Measurements from ENCODE around the gene SLC10A6.
"Not testable (repeated sequence)": the region's sequence is repeated elsewhere in the genome, so short reads cannot be mapped to it uniquely, and the experiment has no call there.

The SLC10A6 gene

GRCh38 chr4:86876894-86877685 is 27.9 kb upstream of the SLC10A6 start:
- Histone ChIP-seq H3K4me1 (ENCODE audit: control insufficient read depth, insufficient read depth, low read length) (no peaks in the 10 kb centered on the region), H3K36me3 (ENCODE audit: control insufficient read depth, insufficient read depth, low read length) (no peaks in the 10 kb centered on the region), H3K9ac (ENCODE audit: low read depth, low read length) (no peak overlapping the region), H3K27me3 (ENCODE audit: control insufficient read depth, insufficient read depth, low read length) (no peaks in the 10 kb centered on the region), H3K9me3 (ENCODE audit: control insufficient read depth, insufficient read depth, low read length) (no peaks in the 10 kb centered on the region), H3K4me3 (ENCODE audit: low read depth, low read length) (no peak overlapping the region)

GRCh38 chr4:86875436-86875835 is 26.3 kb upstream of the SLC10A6 start:
- H3K4me1 ChIP-seq (ENCODE audit: control insufficient read depth, insufficient read depth, low read length); H3K36me3 ChIP-seq (ENCODE audit: control insufficient read depth, insufficient read depth, low read length); H3K9ac ChIP-seq (ENCODE audit: low read depth, low read length); H3K27me3 ChIP-seq (ENCODE audit: control insufficient read depth, insufficient read depth, low read length); H3K4me3 ChIP-seq (ENCODE audit: low read depth, low read length); H3K9me3 ChIP-seq (ENCODE audit: control insufficient read depth, insufficient read depth, low read length): not testable (repeated sequence)

- no peaks in the 10 kb centered on the region for H3K36me3 ChIP-seq (ENCODE audit: control insufficient read depth, insufficient read depth, low read length)
- H3K9ac ChIP-seq (ENCODE audit: low read depth, low read length): no peak overlapping the region
- H3K9me3 ChIP-seq (ENCODE audit: control insufficient read depth, insufficient read depth, low read length): no peaks in the 10 kb centered on the region
- H3K27me3 ChIP-seq (ENCODE audit: control insufficient read depth, insufficient read depth, low read length): no peaks in the 10 kb centered on the region
- H3K4me1 ChIP-seq (ENCODE audit: control insufficient read depth, insufficient read depth, low read length): no peaks in the 10 kb centered on the region
- H3K4me3 ChIP-seq (ENCODE audit: low read depth, low read length): no peak overlapping the region
Measured at GRCh38 chr4:86872135-86872534, 23.0 kb upstream of the SLC10A6 start.

- H3K4me1 ChIP-seq (ENCODE audit: control insufficient read depth, insufficient read depth, low read length): no peaks in the 10 kb centered on the region
- no peaks in the 10 kb centered on the region for H3K27me3 ChIP-seq (ENCODE audit: control insufficient read depth, insufficient read depth, low read length)
- no peak overlapping the region for H3K9ac ChIP-seq (ENCODE audit: low read depth, low read length)
- H3K36me3 ChIP-seq (ENCODE audit: control insufficient read depth, insufficient read depth, low read length): no peaks in the 10 kb centered on the region
- no peaks in the 10 kb centered on the region for H3K9me3 ChIP-seq (ENCODE audit: control insufficient read depth, insufficient read depth, low read length)
- H3K4me3 ChIP-seq (ENCODE audit: low read depth, low read length): no peak overlapping the region
Measured at GRCh38 chr4:86870442-86871069, 21.4 kb upstream of the SLC10A6 start.

GRCh38 chr4:86857341-86858052 is 8.3 kb upstream of the SLC10A6 start:
- Histone ChIP-seq H3K4me3 (ENCODE audit: low read depth, low read length) (no peak overlapping the region), H3K9ac (ENCODE audit: low read depth, low read length) (no peak overlapping the region), H3K4me1 (ENCODE audit: control insufficient read depth, insufficient read depth, low read length) (peaks cover 8% of the 10 kb centered on the region), H3K9me3 (ENCODE audit: control insufficient read depth, insufficient read depth, low read length) (no peaks in the 10 kb centered on the region), H3K27me3 (ENCODE audit: control insufficient read depth, insufficient read depth, low read length) (peaks cover 49% of the 10 kb centered on the region), H3K36me3 (ENCODE audit: control insufficient read depth, insufficient read depth, low read length) (no peaks in the 10 kb centered on the region)

GRCh38 chr4:86856896-86857295 is 7.7 kb upstream of the SLC10A6 start:
- H3K4me1 ChIP-seq (ENCODE audit: control insufficient read depth, insufficient read depth, low read length): peaks cover 8% of the 10 kb centered on the region
- no peak overlapping the region for H3K9ac ChIP-seq (ENCODE audit: low read depth, low read length)
- no peaks in the 10 kb centered on the region for H3K9me3 ChIP-seq (ENCODE audit: control insufficient read depth, insufficient read depth, low read length)
- no peaks in the 10 kb centered on the region for H3K36me3 ChIP-seq (ENCODE audit: control insufficient read depth, insufficient read depth, low read length)
- H3K4me3 ChIP-seq (ENCODE audit: low read depth, low read length): no peak overlapping the region
- peaks cover 49% of the 10 kb centered on the region for H3K27me3 ChIP-seq (ENCODE audit: control insufficient read depth, insufficient read depth, low read length)

GRCh38 chr4:86855572-86855971 is 6.4 kb upstream of the SLC10A6 start:
- no peaks in the 10 kb centered on the region for H3K9me3 ChIP-seq (ENCODE audit: control insufficient read depth, insufficient read depth, low read length)
- no peaks in the 10 kb centered on the region for H3K36me3 ChIP-seq (ENCODE audit: control insufficient read depth, insufficient read depth, low read length)
- peaks cover 43% of the 10 kb centered on the region for H3K27me3 ChIP-seq (ENCODE audit: control insufficient read depth, insufficient read depth, low read length)
- no peak overlapping the region for H3K4me3 ChIP-seq (ENCODE audit: low read depth, low read length)
- no peak overlapping the region for H3K9ac ChIP-seq (ENCODE audit: low read depth, low read length)
- peaks cover 8% of the 10 kb centered on the region for H3K4me1 ChIP-seq (ENCODE audit: control insufficient read depth, insufficient read depth, low read length)

- H3K36me3 ChIP-seq (ENCODE audit: control insufficient read depth, insufficient read depth, low read length): no peaks in the 10 kb centered on the region
- H3K4me1 ChIP-seq (ENCODE audit: control insufficient read depth, insufficient read depth, low read length): peaks cover 8% of the 10 kb centered on the region
- H3K9me3 ChIP-seq (ENCODE audit: control insufficient read depth, insufficient read depth, low read length): no peaks in the 10 kb centered on the region
- H3K9ac ChIP-seq (ENCODE audit: low read depth, low read length): no peak overlapping the region
- H3K4me3 ChIP-seq (ENCODE audit: low read depth, low read length): no peak overlapping the region
- peaks cover 27% of the 10 kb centered on the region for H3K27me3 ChIP-seq (ENCODE audit: control insufficient read depth, insufficient read depth, low read length)
Measured at GRCh38 chr4:86853209-86853608, 4.0 kb upstream of the SLC10A6 start.

GRCh38 chr4:86848136-86848535 is 1.0 kb downstream of the SLC10A6 start:
- Histone ChIP-seq H3K9me3 (ENCODE audit: control insufficient read depth, insufficient read depth, low read length) (no peaks in the 10 kb centered on the region), H3K4me1 (ENCODE audit: control insufficient read depth, insufficient read depth, low read length) (peaks cover 4% of the 10 kb centered on the region), H3K27me3 (ENCODE audit: control insufficient read depth, insufficient read depth, low read length) (peaks cover 5% of the 10 kb centered on the region), H3K4me3 (ENCODE audit: low read depth, low read length) (no peak overlapping the region), H3K9ac (ENCODE audit: low read depth, low read length) (no peak overlapping the region), H3K36me3 (ENCODE audit: control insufficient read depth, insufficient read depth, low read length) (no peaks in the 10 kb centered on the region)

- Histone ChIP-seq H3K9me3 (ENCODE audit: control insufficient read depth, insufficient read depth, low read length) (no peaks in the 10 kb centered on the region), H3K4me3 (ENCODE audit: low read depth, low read length) (no peak overlapping the region), H3K27me3 (ENCODE audit: control insufficient read depth, insufficient read depth, low read length) (peaks cover 5% of the 10 kb centered on the region), H3K4me1 (ENCODE audit: control insufficient read depth, insufficient read depth, low read length) (peaks cover 4% of the 10 kb centered on the region), H3K9ac (ENCODE audit: low read depth, low read length) (no peak overlapping the region), H3K36me3 (ENCODE audit: control insufficient read depth, insufficient read depth, low read length) (no peaks in the 10 kb centered on the region)
Measured at GRCh38 chr4:86847571-86847970, 1.6 kb downstream of the SLC10A6 start.

GRCh38 chr4:86846921-86847320 is 2.3 kb downstream of the SLC10A6 start:
- Histone ChIP-seq H3K9me3 (ENCODE audit: control insufficient read depth, insufficient read depth, low read length) (no peaks in the 10 kb centered on the region), H3K4me3 (ENCODE audit: low read depth, low read length) (no peak overlapping the region), H3K36me3 (ENCODE audit: control insufficient read depth, insufficient read depth, low read length) (no peaks in the 10 kb centered on the region), H3K9ac (ENCODE audit: low read depth, low read length) (no peak overlapping the region), H3K27me3 (ENCODE audit: control insufficient read depth, insufficient read depth, low read length) (peaks cover 5% of the 10 kb centered on the region), H3K4me1 (ENCODE audit: control insufficient read depth, insufficient read depth, low read length) (peaks cover 4% of the 10 kb centered on the region)

- Histone ChIP-seq H3K4me1 (ENCODE audit: control insufficient read depth, insufficient read depth, low read length) (peaks cover 4% of the 10 kb centered on the region), H3K9ac (ENCODE audit: low read depth, low read length) (no peak overlapping the region), H3K4me3 (ENCODE audit: low read depth, low read length) (no peak overlapping the region), H3K27me3 (ENCODE audit: control insufficient read depth, insufficient read depth, low read length) (peaks cover 5% of the 10 kb centered on the region), H3K36me3 (ENCODE audit: control insufficient read depth, insufficient read depth, low read length) (no peaks in the 10 kb centered on the region), H3K9me3 (ENCODE audit: control insufficient read depth, insufficient read depth, low read length) (no peaks in the 10 kb centered on the region)
Measured at GRCh38 chr4:86845593-86845992, 3.6 kb downstream of the SLC10A6 start.

Data from iPS-15b (cell line).